CD8-positive, alpha-beta memory T cell (primary cell): ENCODE measurements around the gene KARS1. TPM values are rescaled to one million over a fixed set of nuclear protein-coding genes. Genes with fewer than 3 reads are reported as not detected.
A peak's percentile ranks its signal among the peaks of the same experiment; 100 is the strongest.

ENCODE experiments used
- CTCF ChIA-PET: fragments of 350-600 bp; sonication (Branson Sonifier 250); formaldehyde crosslinking; loops from one replicate; lab custom pipeline; 2021; ENCODE audit warnings: antibody characterized with exemption; lab: Charles Lee
- POLR2A ChIA-PET: fragments of 350-600 bp; sonication (Branson Sonifier 250); formaldehyde crosslinking; loops from one replicate; lab custom pipeline; 2021; ENCODE audit warnings: antibody characterized with exemption; lab: Charles Lee
- DNase-seq, 5 donors: peaks; one replicate each; pipeline versions ENCODE4 v3.0.0 to v3.0.0-alpha.2; 2020 to 2022; ENCODE audit warnings: mixed read lengths in 1 of 5
- H3K27ac ChIP-seq: one replicate; pipeline ENCODE4 v1.7.0; 2013; ENCODE audit warnings: low read depth, mild to moderate bottlenecking, low read length, moderate library complexity
- H3K27me3 ChIP-seq: 2 replicates; pipeline ENCODE4 v1.7.0; 2013; ENCODE audit warnings: low read length, mild to moderate bottlenecking; ENCODE audit not compliant: insufficient read depth, poor library complexity, severe bottlenecking
- H3K36me3 ChIP-seq: 2 replicates; pipeline ENCODE4 v1.7.0; 2013; ENCODE audit warnings: mild to moderate bottlenecking, low read length, moderate library complexity; ENCODE audit not compliant: insufficient read depth
- H3K4me1 ChIP-seq: 2 replicates; pipeline ENCODE4 v1.7.0; 2013; ENCODE audit warnings: mild to moderate bottlenecking, low read length, moderate library complexity; ENCODE audit not compliant: insufficient read depth
- H3K4me3 ChIP-seq: 2 replicates; pipeline ENCODE4 v1.7.0; 2013; ENCODE audit warnings: mild to moderate bottlenecking, low read length
- H3K9me3 ChIP-seq: 2 replicates; pipeline ENCODE4 v1.7.0; 2013; ENCODE audit warnings: mild to moderate bottlenecking, low read length
- H3K27ac Mint-ChIP-seq, 8 donors: one replicate each; pipeline ENCODE4 v1.8.0; 2020 to 2021; ENCODE audit warnings: mixed read lengths in 8 of 8, mild to moderate bottlenecking in 6 of 8, inconsistent platforms in 3 of 8, moderate library complexity in 3 of 8
- H3K27me3 Mint-ChIP-seq, 2 donors: one replicate each; pipeline ENCODE4 v1.8.0; 2020 to 2021; ENCODE audit warnings: mixed read lengths in 2 of 2, mild to moderate bottlenecking in 1 of 2, moderate library complexity in 1 of 2
- H3K36me3 Mint-ChIP-seq, 3 donors: one replicate each; pipeline ENCODE4 v1.8.0; 2020 to 2021; ENCODE audit warnings: mixed read lengths in 3 of 3, inconsistent platforms in 1 of 3, mild to moderate bottlenecking in 1 of 3
- H3K4me1 Mint-ChIP-seq, 3 donors: one replicate each; pipeline ENCODE4 v1.8.0; 2020 to 2021; ENCODE audit warnings: mixed read lengths in 3 of 3, inconsistent platforms in 1 of 3, mild to moderate bottlenecking in 1 of 3
- H3K4me3 Mint-ChIP-seq, 7 donors: one replicate each; pipeline ENCODE4 v1.8.0; 2020 to 2021; ENCODE audit warnings: mixed read lengths in 7 of 7, mild to moderate bottlenecking in 6 of 7, moderate library complexity in 4 of 7, inconsistent platforms in 2 of 7
- H3K9me3 Mint-ChIP-seq, 5 donors: one replicate each; pipeline ENCODE4 v1.8.0; 2020 to 2022; ENCODE audit warnings: mixed read lengths in 5 of 5, mild to moderate bottlenecking in 3 of 5, moderate library complexity in 2 of 5, inconsistent platforms in 1 of 5
- polyA plus RNA-seq: library from polyadenylated mRNA; unstranded; fragments of 300-500 nt; fragmentation: Illumina TruSeq; gene quantifications from one replicate; pipeline ENCODE4 v1.2.3, GENCODE V29; 2021
- total RNA-seq, 2 experiments: library from RNA; stranded (reverse); gene quantifications; one replicate each; pipeline ENCODE4 v1.2.3, GENCODE V29; 2021

KARS1 gene
- total and polyA plus RNA-seq, 3 experiments from 2014 or later = 258 to 307 (median 291) TPM

DNA sequence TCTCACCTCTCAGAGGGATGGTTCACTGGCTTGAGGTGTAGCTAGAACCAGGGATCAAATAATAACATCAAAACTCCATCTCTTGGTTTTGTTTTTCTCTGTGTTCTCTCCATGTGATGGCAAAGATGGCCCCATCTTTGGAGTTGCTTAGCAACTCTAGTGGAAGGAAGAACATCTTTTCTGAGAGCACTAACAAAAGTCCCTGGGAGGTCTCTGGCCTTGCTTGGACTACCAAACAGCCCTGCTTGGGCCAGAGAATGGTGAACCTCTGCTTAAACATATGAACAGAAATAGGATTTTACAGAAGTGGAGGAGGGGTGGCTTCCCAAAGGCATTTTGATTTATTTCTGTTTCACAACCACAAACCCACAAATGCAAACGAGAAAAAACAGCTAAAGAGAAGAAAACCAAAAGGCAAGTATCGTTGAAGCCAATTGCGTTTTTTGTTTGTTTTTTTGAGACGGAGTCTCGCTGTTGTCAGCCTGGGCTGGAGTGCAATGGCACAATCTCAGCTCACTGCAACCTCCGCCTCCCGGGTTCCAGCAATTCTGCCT is 68.1 kb downstream of the KARS1 start:
- H3K4me1 Mint-ChIP-seq = peaks cover 26 to 43% (median 38%) of the 10 kb centered on the region in 3 donors
- H3K27me3 ChIP-seq = no peaks in the 10 kb centered on the region
- ChIA-PET POLR2A (no interaction called here), CTCF (interaction anchor here (1.4 to 2.1 kb wide), 2 partner anchors 43 to 62 kb away, joined by 3 to 5 read pairs; partner anchors contain the start of gene ADAT1)
- peaks cover 33% of the 10 kb centered on the region for H3K36me3 ChIP-seq
- peaks cover 0 to 60% (median 13%) of the 10 kb centered on the region in 3 donors for H3K36me3 Mint-ChIP-seq
- H3K9me3 ChIP-seq = no peaks in the 10 kb centered on the region
- H3K27ac ChIP-seq = no peak overlapping the region
- no peak overlapping the region for H3K4me3 Mint-ChIP-seq
- DNase-seq = no peak
- peak overlapping the region in 5 of 8 donors; percentile 25 to 85 (median 38) for H3K27ac Mint-ChIP-seq
- H3K9me3 Mint-ChIP-seq = no peaks in the 10 kb centered on the region
- no peak overlapping the region for H3K4me3 ChIP-seq
- no peaks in the 10 kb centered on the region for H3K4me1 ChIP-seq
- no peaks in the 10 kb centered on the region for H3K27me3 Mint-ChIP-seq

DNA sequence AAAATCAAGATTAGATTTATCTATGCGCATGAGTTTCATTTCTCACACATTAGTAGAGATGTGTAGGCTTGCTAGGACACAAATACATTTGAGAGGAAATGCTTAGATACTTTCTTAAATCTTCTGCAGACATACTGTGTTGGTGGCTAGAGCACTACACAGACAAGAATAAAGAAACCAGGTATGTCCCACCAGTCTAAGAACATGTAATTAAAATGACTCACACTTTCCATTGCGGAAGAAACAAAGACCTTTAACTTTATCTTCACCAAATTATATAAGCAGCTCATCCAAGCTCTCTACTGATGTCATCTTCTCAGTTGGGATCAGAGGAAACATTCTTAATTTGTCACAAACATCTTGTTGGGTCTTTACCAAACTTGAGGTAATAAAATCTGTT is 68.7 kb downstream of the KARS1 start:
- no peak overlapping the region for H3K4me3 Mint-ChIP-seq
- CTCF ChIA-PET = interaction anchor here (1.4 to 2.1 kb wide), 2 partner anchors 44 to 62 kb away, joined by 3 to 5 read pairs; partner anchors contain the start of gene ADAT1
- H3K27me3 ChIP-seq = no peaks in the 10 kb centered on the region
- H3K27ac ChIP-seq = no peak overlapping the region
- peak overlapping the region in 6 of 8 donors; percentile 23 to 85 (median 69) for H3K27ac Mint-ChIP-seq
- no peaks in the 10 kb centered on the region for H3K9me3 ChIP-seq
- no peak overlapping the region for H3K4me3 ChIP-seq
- H3K9me3 Mint-ChIP-seq = no peaks in the 10 kb centered on the region
- H3K27me3 Mint-ChIP-seq = no peaks in the 10 kb centered on the region
- no peaks in the 10 kb centered on the region for H3K4me1 ChIP-seq
- POLR2A ChIA-PET = no interaction called here
- DNase-seq = no peak
- peaks cover 27 to 46% (median 40%) of the 10 kb centered on the region in 3 donors for H3K4me1 Mint-ChIP-seq
- peaks cover 39% of the 10 kb centered on the region for H3K36me3 ChIP-seq
- H3K36me3 Mint-ChIP-seq = peaks cover 0 to 66% (median 15%) of the 10 kb centered on the region in 3 donors

DNA sequence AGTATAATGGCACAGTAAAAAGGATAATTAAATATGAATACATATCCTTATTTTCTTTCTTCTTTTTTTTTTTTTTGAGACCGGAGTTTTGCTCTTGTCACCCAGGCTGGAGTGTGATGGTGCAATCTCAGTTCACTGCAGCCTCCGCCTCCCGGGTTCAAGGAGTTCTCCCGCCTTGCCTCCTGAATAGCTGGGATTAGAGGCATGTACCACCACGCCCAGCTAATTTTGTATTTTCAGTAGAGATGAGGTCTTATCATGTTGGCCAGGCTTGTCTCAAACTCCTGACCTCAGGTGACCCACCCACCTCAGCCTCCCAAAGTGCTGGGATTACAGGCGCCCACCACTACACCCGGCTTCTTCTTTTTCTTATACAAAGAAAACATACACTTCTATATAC is 69.3 kb downstream of the KARS1 start:
- CTCF ChIA-PET = interaction anchor here (0.5 to 2.1 kb wide), 4 partner anchors 37 to 107 kb away, joined by 3 to 5 read pairs (median 3); partner anchors contain the start of gene ADAT1
- Mint-ChIP-seq H3K4me3 (no peak overlapping the region), H3K27ac (peak overlapping the region in 5 of 8 donors; percentile 23 to 77 (median 64)), H3K4me1 (peaks cover 31 to 51% (median 45%) of the 10 kb centered on the region in 3 donors), H3K27me3 (no peaks in the 10 kb centered on the region), H3K36me3 (peaks cover 0 to 71% (median 17%) of the 10 kb centered on the region in 3 donors), H3K9me3 (no peaks in the 10 kb centered on the region)
- no peak for DNase-seq
- Histone ChIP-seq H3K4me3 (no peak overlapping the region), H3K27me3 (no peaks in the 10 kb centered on the region), H3K27ac (no peak overlapping the region), H3K9me3 (no peaks in the 10 kb centered on the region), H3K36me3 (peaks cover 44% of the 10 kb centered on the region), H3K4me1 (no peaks in the 10 kb centered on the region)
- POLR2A ChIA-PET = no interaction called here

Other genes starting within 250 kb of the KARS1 start
- gene CFDP1, start 214.2 kb downstream of the KARS1 start, total RNA-seq = 10 to 100 TPM; 34.2 to 39.1 TPM
- 33.8 TPM for gene CFDP1, start 214.2 kb downstream of the KARS1 start, polyA plus RNA-seq
- 10 to 100 TPM; 40.9 to 41.8 TPM for gene TMEM170A, start 183.0 kb downstream of the KARS1 start, total RNA-seq
- 41.7 TPM for gene TMEM170A, start 183.0 kb downstream of the KARS1 start, polyA plus RNA-seq
- under 1 TPM; 0.04 to 0.11 TPM for gene CHST6, start 152.2 kb downstream of the KARS1 start, total RNA-seq
- gene CHST6, start 152.2 kb downstream of the KARS1 start, polyA plus RNA-seq = not detected
- gene CHST5, start 111.6 kb downstream of the KARS1 start, total RNA-seq = not detected
- not detected for gene CHST5, start 111.6 kb downstream of the KARS1 start, polyA plus RNA-seq
- 1 to 10 TPM; 5.3 to 5.4 TPM for gene TMEM231, start 91.4 kb downstream of the KARS1 start, total RNA-seq
- 3.4 TPM for gene TMEM231, start 91.4 kb downstream of the KARS1 start, polyA plus RNA-seq
- gene GABARAPL2, start 81.3 kb downstream of the KARS1 start, total RNA-seq = 10 to 100 TPM; 61.7 to 66.2 TPM
- gene GABARAPL2, start 81.3 kb downstream of the KARS1 start, polyA plus RNA-seq = 331 TPM
- gene ADAT1, start 24.4 kb downstream of the KARS1 start, total RNA-seq = 10 to 100 TPM; 57.9 to 59.8 TPM
- 70.5 TPM for gene ADAT1, start 24.4 kb downstream of the KARS1 start, polyA plus RNA-seq
- gene TERF2IP, start 108 bp upstream of the KARS1 start, total RNA-seq = 10 to 100 TPM; 90.6 to 91.0 TPM
- 209 TPM for gene TERF2IP, start 108 bp upstream of the KARS1 start, polyA plus RNA-seq
- not detected for gene CPHXL2, start 29.3 kb upstream of the KARS1 start, total RNA-seq
- gene CPHXL2, start 29.3 kb upstream of the KARS1 start, polyA plus RNA-seq = not detected
- gene DUXB, start 53.8 kb upstream of the KARS1 start, total RNA-seq = not detected
- gene DUXB, start 53.8 kb upstream of the KARS1 start, polyA plus RNA-seq = not detected
- not detected for gene CPHXL, start 78.8 kb upstream of the KARS1 start, total RNA-seq
- not detected for gene CPHXL, start 78.8 kb upstream of the KARS1 start, polyA plus RNA-seq